Metanephros (tissue), 2 donors: ENCODE measurements around the gene GFM1. TPM values are rescaled to one million over a fixed set of nuclear protein-coding genes. Genes with fewer than 3 reads are reported as not detected.

ENCODE experiments used
- small RNA-seq: library from RNA; depleted of rRNA; stranded (forward); fragments of <200 nt; gene quantifications from one replicate; pipeline ENCODE3, GENCODE V24; 2014; ENCODE audit warnings: low replicate concordance
- total RNA-seq: library from RNA; depleted of rRNA; stranded (reverse); fragments of >200 nt; gene quantifications from one replicate; pipeline ENCODE4 v1.2.3, GENCODE V29; 2014

The GFM1 gene
- total RNA-seq: 68.3 TPM

DNA sequence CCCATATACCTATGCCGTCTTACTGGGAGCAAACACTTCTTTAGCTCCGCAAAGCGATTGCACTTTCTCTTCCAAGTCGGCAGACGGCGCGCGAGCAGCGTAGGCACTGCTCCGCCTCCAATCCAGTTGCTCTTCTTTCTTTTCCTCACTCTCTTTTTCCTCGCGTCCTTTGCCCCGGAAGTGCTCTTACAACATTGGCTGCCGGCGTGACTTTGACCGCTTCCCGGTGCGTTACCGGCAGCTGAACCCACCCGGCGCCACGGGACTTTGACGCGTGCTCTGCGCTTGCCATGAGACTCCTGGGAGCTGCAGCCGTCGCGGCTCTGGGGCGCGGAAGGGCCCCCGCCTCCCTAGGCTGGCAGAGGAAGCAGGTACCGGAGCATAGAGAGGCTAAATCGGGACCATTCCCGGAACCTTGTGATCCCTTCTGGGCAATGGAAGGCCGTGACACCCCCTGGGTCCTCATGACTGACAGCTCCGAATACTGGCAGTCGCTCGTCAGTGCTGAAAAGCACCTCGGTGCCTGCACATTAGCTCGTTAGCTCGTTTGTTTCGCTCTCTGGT lies at the start of gene GFM1:
Gene GFM1 (plus strand): TSS at position 183 of the 564 bp plus-strand sequence. CDS start 108 bp downstream, at position 291.

DNA sequence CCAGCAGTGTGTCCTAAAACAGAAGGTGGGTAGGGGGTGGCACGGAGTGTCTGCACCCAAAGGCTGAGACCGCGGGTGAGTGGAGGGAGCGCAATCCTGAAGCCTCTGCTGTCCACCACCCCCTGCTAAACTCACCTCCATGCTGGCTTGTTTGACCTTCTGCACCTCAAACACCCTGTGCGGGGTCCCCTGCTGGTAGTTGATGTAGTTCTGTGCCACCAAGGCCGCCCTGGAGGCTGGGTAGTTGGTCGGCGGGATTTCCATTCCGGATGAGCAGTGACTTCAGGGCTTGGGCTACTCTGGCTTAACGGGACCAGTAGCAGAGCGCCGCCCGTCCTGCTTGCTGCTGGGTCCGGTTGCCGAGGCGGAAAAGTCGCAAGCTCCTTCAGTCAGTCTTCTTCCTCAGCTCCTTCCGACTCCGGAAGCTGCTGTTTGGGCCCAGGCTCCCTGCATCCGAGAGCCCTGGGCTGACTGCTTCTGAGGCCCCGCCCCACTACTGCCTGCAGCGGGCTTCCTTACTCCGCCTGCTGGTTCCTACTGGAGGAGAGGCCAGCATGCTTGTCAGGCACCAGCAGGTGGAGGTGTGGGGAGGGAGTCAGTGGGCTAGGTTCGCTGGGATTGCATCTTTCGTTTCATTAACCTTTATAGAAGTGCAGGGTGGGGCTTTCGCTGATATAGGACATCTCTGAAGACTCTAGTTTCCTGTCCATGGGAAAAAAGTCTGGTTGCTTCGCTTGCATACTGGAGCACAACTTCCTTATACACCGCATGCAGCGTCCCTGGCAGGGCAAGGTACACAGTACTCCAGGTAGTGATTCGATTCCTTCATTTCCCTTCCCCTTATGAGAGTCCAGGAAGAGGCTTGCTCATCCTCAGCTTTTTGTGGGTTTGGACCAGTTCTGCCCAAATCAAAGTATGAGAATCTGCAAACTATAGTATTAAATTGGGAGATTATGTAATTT lies 28.2 kb downstream of the GFM1 start, which contains the start of gene LXN:
Gene LXN (minus strand): TSS at position 434 of the 962 bp plus-strand sequence. CDS start 170 bp downstream, at position 264.

DNA sequence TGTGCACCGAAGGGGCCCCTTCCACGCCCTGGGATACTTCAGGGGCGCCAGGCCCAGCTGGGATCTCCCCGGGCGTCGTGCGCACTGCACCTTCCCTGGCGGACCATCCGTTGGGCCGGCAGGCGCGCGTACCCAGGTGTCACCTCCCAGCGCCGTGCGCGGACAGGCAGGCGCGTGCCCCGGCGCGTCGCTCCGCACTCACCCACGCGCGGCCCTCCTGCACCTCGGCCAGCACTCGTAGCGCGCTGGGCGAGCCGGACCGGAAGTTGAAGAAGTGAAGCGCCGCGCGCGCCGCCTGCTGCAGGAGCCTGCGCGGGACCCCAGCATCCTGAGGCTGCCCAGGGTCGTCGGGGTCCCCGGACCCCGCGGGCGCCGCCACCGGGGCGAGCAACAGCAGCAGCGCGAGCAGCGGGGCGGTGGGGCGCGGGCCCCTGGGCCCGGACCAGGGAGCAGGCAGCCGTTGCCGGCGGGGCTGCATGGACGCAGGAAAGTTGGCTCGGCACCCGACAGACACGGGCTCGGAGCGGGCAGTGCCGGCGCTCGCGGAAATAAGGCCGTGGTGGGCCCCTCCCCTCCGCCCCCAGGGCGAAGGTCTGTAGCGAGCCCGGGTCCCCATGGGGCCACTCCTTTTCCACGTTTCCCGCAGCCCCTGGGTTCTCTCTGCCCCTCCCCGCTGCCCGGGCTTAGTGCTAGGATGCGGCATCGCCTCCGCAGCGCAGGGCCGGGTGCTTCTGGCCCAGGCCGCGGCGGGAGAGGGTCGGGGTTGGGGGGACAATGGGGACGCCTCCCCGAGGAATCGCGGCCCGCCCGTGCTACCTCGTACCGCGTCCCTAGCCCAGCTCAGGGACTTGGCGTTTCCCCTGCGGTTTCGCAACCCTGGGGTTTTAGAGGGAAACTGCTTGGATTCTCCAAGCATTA lies 87.9 kb downstream of the GFM1 start, which contains the start of gene RARRES1:
Gene RARRES1 (minus strand): TSS at position 520 of the 918 bp plus-strand sequence. CDS start 42 bp downstream, at position 478.

Small RNAs within 50 kb of the gene (small RNA-seq; reads per million reads assigned to genes)
- gene AC025033.1: not detected
- not detected for gene AC080013.6

Other genes starting within 250 kb of the GFM1 start
- 27.9 TPM for gene MLF1, start 73.3 kb upstream of the GFM1 start, total RNA-seq
- gene LXN, start 28.1 kb downstream of the GFM1 start, total RNA-seq: 21.3 TPM
- 22.3 TPM for gene RARRES1, start 87.9 kb downstream of the GFM1 start, total RNA-seq
- 61.7 TPM for gene MFSD1, start 157.5 kb downstream of the GFM1 start, total RNA-seq